Suppressor macrophage (primary cell): Measurements from ENCODE around the gene CAMK1D.

Experiments
- DNase-seq, 4 experiments: peaks; one replicate each; pipeline ENCODE4 v3.0.0-alpha.2; 2020 to 2022

CAMK1D gene

GRCh38 chr10:12602521-12602920, 253.2 kb downstream of the CAMK1D start:
- peak; percentile 18 to 48 (median 38) for DNase-seq

DNA sequence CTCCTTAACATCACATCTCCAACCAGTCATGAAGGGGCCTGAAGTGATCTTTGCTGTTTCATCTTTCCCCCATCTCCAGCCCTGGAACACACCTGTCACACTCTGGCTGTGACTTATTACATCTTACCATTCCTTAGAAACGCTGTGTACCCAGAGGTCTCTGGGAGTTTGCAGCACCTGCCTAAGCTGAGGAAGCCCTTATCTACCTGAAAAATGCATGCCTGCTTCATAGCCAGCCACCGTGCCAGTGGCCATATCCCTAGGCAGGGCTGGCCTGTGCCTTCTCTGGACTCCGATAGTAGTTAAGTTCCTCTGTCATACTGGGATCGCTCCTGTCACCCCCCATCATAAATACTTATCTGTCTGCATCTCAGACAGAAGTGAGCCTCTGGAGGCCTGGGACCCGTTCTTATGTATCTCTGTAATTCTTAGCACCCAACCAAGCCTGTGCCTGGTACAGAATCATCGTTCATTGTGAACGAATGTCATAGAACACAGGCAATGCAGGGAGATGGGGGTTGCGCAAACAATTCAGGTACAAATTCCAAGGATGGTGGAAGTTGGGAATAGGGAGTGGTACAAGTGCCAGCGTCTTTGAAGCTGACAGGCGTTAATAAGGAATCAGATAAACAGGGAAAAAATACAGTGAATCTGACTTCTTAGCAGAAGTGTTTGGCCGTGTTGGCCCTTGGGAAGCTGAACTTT, 254.6 kb downstream of the CAMK1D start:
- DNase-seq = no peak

DNA sequence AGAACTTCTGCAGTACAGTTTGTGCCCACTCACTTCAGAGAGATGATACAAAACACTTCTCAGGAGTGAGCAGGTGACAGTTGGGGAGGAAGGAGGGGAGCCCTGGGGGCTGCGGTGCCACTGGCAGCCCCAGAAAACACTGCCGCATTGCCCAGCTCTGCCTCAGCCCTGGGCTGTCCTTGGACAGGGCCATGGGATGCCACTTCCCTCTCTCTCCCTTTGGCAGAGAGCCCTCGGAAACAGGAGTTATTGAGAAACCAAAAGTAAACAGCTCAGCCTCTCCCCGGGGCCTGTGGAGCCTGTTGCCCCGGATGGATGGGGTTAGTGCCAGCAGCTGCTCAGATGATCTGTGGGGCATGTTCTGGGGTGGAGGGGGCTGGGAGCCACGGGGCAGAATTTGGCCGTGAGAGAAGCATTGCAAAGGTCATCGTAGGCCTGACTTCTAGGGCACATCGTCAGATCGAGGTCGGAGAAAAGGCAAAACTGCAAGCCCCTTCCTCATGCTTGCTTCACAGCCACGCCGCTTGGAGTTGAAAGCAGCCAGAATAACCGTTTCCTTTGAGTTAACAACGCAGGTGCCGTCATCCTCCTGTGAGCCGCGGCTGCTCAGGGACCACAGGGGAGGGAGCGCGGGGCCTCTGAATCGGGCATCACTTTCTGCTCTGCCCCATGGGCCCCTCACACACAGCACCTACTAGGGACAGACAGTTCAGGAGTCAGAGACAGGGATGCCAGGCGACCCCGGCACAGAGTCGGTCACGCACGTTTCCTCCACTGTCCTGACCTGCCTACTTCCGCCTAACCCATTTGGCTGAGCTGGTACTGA, 256.4 kb downstream of the CAMK1D start:
- DNase-seq = peak; percentile 82 to 88 (median 86)

DNA sequence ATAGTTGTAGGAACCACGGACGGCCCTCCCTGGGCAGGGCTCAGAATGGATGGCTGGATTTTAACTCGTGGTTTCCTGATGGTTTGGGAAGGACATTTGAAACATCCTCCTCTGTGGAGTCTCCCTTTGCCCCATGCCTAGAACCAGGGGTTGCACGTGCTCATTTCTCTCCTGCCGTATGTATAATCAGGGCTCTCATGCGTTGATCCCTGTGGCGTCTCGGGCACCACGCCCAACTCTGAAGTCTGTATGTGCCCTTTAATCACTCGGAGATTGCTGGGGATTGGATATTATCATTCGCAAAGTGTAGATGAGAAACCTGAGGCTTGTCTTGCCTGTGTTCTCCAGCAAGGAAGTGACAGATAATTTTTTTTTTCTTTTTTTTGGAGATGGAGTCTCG, 257.1 kb downstream of the CAMK1D start:
- no peak for DNase-seq

DNA sequence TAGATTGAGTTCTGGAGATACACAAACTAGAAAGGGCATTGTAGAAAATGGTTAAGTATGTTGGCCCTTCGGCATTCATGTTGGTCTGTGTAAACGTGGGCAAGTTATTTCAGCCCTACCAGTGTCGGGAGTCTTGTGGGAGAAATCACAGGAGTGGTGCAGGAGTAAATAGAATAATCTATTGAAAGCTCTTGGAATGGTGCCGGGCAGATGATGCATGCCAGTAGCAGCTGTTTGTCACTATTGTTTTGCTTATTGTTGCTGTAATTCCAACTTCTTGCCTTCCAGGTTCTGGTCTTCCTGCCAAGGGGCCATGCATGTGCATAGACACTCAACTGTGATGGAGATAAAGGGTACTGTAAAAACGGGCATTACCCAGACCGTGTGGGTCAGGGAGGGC, 259.4 kb downstream of the CAMK1D start:
- DNase-seq = no peak

DNA sequence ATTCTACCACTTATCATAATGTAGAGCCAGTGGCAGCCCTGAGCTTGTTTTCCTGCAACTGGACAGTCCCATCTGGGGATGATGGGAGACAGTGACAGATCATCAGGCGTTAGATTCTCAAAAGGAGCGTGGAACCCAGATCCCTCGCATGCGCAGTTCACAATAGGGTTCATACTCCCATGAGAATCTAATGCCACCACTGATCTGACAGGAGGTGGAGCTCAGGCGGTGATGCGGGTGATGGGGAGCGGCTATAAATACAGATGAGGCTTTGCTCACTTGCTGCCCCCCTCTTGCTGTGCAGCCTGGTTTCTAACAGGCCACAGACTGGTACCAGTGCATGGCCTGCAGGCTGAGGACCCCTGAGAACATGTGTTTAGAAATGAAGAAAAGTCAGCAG, 260.1 kb downstream of the CAMK1D start:
- DNase-seq = no peak

DNA sequence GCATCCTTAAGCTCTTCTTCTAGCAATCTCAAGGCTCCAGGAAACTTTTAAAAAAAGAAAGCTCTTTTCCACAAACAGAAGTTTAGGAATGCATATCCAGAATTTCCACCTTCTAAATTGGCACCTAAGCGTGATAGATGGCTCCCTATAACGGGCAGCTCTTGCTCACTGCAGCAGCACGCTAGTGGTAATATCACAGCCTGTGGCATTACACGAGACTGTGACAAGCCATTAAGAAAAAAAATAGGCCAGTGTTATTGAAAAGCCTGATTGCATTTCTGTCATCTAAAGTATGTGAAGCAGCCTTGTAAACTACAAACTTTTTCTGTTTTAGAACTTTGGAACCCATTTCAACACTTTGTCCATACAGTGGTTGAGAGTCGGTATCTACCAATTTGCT, 263.8 kb downstream of the CAMK1D start:
- no peak for DNase-seq

DNA sequence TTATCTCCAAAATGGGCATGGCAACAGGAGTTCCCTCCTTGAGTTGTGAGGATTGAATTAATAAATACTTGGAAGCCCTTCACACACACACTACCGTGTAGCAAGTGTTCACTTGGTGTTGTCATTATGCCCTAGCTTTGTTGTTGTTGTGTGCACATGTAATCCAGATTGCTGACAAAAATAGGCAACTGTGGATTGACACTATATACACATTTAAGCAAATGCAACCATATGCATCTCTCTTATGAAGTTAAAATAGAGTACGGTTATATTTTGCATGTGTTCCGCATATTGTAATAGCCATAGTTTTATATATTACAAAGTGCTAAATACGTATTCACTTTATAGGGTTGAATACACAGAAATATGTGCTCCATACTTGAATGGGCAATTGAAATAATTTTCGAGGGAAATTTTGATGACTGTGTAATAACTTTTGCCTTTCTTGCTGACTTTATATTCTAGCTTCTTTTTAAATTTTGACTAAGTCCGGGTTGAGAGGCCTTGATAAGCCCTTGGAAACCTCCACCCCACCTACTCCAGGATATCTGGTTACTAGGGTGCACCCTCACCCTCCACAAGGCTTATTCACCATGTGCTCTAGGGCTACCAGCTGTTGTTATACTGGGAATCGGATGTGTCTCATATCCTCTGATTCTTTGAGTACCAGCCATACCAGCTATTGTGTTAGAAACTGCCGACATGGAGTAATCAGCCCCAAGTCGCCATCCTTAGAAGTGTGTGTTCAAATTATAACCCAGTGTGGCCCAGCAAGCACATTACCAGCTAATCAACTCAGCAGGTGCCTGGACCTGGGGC, 265.0 kb downstream of the CAMK1D start:
- no peak for DNase-seq

- DNase-seq = no peak
Measured at GRCh38 chr10:12615296-12616220, 266.2 kb downstream of the CAMK1D start.

GRCh38 chr10:12617191-12618175, 268.1 kb downstream of the CAMK1D start:
- DNase-seq = peak; percentile 45 to 72 (median 60)

- no peak for DNase-seq
Measured at GRCh38 chr10:12622016-12622415, 272.7 kb downstream of the CAMK1D start.

- DNase-seq = no peak
Measured at GRCh38 chr10:12622691-12623090, 273.3 kb downstream of the CAMK1D start.

GRCh38 chr10:12625393-12626023, 276.2 kb downstream of the CAMK1D start:
- no peak for DNase-seq

- no peak for DNase-seq
Measured at GRCh38 chr10:12628153-12628552, 278.8 kb downstream of the CAMK1D start.

GRCh38 chr10:12628964-12629766, 279.8 kb downstream of the CAMK1D start:
- DNase-seq = no peak

GRCh38 chr10:12629767-12630165, 280.4 kb downstream of the CAMK1D start:
- no peak for DNase-seq

DNA sequence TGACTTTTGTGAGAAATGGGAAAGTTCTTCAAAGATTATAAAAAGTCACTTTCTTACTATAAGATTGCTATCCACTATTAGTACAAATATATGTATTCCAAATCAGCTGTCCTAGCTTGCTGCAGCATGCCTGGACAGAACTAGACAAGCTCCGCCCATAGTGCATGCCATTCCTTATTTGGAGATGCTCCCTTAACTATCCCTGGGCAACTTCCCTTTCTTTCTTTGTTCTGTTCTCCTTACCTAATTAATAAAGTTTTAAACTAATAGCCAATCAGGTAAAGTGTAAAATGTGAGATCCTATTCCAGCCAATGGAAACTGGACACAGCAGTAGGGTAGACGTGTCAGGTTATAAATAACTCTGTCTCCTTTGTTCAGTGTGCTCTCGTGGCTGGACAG, 281.9 kb downstream of the CAMK1D start:
- DNase-seq = peak in 2 of 4 experiments; percentile 11 to 28

DNA sequence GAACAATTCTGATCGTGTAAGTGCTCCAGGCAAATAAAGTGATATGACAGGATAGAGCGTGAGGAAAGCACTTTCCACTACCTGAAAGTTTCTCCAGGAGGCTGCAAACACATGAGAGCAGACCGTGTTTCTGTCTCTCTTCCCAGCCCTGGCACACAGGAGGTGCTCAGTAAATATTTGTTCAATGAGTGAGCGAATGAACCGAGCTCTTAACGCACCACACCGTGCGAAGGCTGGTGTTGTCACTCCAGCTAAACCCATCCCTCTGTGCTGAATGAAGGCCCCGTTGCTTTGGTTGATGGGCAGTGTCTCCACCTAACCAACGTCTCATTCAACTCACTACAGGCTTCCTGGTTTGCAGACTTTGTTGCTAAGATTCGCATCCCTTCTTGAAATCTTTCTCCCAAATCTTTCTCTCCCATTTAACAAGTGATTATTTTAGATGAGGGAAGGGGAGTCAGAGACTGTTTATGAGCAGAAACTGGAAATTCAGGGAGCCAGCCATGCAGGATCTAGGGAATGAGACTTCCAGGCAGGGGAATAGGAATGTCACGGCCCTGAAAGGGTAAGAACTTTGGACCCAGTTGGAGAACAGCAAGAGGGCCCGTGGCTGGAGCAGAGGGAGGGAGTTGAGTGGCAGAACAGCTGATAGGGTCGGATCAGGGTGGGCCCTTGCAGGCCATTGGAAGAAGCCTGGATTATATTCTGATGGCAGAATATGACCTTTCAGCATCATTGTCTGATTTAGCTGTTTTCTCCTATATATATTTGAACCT, 282.6 kb downstream of the CAMK1D start:
- no peak for DNase-seq
